NCI-H446 treated with DMSO at 0.1 percent for 48 hours (cell line): Measurements from ENCODE around the gene MMP25.
A peak's percentile ranks its signal among the peaks of the same experiment; 100 is the strongest.

ENCODE experiments used
- DNase-seq: peaks from one replicate; lab custom pipeline; 2025; lab: John Stamatoyannopoulos, UW

The MMP25 gene

DNA sequence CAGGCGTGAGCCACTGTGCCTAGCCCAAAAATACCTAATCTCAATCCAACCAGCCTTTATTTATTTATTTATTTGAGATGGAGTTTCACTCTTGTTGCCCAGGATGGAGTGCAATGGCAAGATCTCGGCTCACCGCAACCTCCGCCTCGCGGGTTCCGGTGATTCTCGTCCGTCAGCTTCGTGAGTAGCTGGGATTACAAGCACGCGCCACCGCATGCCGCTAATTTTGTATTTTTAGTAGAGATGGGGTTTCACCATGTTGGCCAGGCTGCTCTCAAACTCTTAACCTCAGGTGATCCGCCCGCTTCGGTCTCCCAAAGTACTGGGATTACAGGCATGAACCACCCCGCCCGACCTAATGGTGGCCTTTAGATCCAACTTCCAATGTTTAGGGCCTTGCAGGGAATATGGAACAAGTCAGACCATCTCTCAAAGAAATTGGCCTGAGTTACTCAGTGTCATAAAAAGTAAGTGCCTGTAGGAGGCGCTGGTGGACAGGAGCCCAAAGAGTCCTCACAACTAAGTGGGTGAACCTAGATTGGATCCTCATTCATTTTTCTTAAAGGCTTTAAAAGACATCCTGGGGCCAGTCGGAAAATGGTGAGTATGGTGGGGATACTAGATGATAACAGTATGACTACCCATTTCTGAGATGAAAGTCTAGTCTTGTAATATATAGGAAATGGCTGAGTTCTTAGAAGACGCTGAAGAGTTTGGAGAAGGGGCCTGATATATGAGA, 48.1 kb downstream of the MMP25 start:
- no peak for DNase-seq

DNA sequence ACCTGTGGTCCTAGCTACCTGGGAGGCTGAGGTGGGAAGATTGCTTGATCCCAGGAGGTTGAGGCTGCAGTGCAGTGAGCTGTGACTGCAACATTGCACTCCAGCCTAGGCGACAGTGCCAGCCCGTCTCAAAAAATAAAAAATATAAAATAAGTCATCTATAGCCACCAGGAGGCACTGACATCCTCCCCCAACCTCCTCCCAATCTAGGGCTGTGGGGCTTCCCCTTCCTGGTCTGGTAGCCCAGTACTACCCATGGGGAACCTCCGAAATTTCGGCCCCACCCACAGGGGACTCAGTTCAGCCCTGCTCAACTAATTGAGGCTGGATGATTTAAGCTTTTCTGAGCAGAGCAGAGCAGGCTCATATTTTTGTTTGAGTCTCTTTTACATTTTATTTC, 49.5 kb downstream of the MMP25 start:
- DNase-seq: no peak

DNA sequence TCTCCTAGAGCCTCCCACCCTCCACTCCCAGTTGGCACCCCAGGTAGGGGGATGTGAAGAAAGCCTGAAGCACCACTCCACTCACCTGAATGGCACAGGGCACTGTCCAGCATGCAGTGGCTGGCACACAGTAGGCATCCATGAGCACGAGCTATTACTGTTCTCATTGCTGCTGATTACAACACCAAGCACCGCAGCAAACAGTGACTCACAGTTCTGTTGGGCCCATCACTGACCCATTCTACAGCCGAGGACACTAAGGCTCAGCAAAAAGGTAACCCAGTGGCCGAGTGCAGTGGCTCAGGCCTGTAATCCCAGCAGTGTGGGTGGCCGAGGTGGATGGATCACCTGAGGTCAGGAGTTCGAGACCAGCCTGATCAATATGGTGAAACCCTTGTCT, 50.0 kb downstream of the MMP25 start:
- DNase-seq: no peak

DNA sequence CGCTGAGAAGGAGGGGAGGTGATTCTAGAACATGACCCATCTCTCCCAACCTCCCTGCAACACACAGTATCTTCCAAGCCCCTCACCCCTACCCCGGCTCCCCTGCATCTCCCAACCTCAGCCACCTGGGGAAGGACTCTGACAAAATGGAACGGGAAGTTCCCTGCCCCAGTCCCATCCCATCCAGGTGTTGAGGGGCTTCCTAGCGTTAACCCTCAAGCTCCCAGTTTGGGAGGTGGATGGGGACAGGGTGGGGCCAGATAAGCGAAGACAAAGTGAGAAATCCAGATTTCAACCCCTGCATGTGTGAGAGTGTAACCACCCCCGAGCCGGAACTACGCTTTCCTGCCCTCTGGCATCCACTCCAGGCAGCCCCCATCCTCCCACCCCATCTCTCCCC, 50.9 kb downstream of the MMP25 start:
- no peak for DNase-seq

DNA sequence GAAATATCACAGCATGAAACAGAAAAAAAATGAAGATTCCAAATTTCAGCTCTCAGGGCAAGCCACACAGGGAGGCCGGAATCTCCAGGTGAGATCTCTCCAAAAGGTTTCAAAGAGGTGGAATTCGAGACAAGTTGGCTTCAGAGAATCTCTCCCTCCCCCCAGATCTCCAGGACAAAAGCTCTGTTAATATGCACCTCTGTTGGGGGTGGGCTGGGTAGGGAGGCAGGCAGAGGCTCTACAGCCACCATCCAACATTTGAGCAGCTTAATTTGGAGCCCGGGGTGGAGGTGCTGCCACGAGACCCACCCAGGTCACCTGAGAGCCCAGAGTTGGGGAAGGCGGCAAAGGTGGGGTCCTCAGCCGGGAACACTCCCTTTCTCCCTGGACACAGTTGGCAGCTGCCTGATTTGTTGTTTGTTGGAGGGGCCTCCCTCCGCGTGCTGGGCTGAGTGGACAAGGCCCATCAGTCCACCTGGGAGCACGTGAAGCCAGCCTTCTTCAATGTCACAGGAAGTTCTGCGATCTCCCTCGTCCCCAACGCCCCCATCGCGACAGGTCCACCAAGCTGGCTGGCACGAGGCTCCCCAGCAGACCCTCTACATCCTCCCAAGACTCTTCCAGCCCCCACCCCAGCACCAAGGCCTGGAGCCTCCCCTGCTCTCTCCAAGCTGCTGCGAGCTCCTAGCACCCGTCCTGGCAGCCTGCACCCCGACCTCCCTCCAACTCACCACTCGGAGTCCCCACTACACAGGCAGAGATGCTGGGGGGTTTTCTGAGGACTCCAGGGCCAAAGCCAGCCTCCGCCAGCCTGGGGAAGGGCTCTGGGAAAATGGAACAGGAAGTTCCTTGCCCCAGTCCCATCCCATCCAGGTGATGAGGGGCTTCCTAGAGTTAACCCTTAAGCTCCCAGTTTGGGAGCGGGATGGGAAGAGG, 52.4 kb downstream of the MMP25 start, which contains the start of gene ZSCAN10:
Gene ZSCAN10 (minus strand): TSS at position 836 of the 936 bp plus-strand sequence. CDS start 6,357 bp downstream, outside the sequence.
- DNase-seq: no peak

DNA sequence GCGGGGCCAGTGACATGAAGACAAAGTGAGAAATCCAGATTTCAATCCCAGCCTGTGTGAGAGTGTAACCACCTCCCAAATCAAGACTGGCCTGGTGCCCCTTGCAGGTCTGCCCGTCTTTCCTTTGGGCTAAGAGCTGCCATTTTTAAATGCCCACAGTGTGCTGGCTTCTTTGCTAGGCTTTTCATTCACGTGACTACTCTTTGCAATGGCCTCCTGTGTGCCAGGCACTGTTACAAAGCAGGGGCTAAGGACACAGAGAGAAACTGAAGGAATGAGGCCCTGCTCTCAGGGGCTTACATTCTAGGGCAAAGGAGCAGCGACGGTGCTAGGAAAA, 53.0 kb downstream of the MMP25 start:
- no peak for DNase-seq

DNA sequence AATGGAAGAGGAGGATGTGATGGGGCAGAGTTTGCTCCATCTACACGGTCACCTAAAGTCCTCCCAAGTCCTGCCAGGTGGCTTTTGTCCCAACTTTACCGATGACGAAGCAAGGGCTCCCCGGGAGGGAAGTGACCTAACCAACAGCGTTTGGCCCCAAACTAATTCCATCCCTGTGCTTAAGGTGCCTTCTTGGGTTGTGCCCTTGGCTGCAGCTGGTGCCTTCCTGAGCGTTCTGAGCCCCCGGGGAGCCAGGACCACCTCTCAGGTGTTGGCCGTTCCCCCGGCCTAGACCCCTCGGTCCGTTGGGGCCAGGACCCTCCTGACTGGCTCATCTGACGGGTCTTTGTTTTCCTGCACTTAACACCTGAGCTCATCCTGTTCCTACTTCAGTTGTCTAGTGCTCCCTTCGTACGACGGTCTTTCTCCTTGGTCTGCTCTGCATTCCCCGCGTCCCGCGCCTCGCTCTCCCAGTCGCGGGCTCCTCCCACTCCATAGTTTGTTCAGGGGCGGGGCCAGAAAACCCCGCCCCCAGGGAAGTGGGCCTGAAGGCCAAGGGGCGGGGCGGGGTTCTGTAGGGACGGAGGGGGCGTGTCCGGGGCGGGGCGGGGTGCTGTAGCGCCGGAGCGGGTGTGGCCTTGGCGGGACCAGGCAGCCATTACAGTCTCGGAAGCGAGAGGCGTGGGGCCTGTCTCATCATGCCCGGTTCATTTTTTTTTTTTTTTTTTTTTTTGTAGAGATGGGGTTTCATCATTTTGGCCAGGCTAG, 53.6 kb downstream of the MMP25 start:
- peak; percentile 75 for DNase-seq

DNA sequence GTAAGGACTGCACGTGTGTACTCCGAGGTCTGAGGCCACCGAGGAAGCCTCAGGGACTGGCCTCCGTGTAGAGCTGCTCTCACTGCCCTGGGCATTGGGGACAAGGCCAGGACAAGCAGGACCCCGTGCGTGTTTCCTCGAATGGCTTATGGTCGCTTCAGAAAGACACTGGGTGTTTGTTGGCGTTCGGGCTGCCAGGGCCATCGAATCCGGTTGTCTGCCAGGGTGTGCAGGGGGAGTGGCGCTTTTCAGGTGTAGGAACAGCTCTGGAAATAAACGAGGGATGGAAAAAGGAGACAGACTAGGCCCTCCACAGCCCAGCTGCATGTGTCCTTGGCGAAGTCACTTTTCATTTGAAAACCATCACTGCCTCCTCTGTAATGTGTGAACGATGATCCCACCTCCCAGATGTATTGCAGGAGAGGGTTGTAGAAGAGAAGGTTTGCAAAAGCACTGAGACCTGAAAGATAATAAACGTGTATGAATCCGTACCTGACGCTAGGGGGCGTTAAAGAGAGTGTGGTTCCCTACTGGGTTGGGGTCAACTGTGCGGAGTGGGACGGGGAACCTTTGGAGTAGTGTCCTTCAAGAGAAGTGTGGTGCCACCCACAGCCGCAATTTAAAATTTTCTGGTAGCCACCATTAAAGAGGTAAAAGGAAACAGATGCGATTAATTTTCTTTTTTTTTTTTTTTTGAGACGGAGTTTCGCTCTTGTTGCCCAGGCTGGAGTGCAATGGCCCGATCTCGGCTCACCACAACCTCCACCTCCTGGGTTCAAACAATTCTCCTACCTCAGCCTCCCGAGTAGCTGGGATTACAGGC, 54.9 kb downstream of the MMP25 start:
- DNase-seq: no peak

DNA sequence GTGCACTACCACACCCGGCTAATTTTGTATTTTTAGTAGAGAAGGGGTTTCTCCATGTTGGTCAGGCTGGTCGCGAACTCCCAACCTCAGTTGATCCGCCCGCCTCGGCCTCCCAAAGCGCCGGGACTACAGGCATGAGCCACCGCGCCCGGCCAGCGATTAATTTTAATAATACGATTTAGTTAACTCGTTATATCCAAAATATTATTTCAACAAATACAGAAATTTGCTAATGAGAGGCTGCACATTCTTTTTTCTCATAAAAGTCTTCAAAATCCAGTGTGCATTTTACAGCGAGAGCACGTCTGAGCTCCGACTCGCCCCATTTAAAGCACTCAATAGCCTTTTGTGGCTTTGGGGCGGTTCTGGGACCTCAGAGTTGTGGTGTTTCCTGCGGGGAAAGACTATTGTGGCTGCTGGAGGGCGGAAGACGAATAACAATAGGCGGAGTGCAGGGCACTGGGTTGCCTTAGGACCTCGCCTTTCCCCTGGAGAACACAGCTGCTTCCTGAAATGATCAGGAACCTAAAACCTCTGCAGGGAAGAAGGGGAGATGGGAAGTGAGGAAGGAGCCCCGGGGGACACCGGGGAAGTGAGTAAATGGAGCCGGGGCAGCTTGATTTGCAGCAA, 55.6 kb downstream of the MMP25 start:
- no peak for DNase-seq

DNA sequence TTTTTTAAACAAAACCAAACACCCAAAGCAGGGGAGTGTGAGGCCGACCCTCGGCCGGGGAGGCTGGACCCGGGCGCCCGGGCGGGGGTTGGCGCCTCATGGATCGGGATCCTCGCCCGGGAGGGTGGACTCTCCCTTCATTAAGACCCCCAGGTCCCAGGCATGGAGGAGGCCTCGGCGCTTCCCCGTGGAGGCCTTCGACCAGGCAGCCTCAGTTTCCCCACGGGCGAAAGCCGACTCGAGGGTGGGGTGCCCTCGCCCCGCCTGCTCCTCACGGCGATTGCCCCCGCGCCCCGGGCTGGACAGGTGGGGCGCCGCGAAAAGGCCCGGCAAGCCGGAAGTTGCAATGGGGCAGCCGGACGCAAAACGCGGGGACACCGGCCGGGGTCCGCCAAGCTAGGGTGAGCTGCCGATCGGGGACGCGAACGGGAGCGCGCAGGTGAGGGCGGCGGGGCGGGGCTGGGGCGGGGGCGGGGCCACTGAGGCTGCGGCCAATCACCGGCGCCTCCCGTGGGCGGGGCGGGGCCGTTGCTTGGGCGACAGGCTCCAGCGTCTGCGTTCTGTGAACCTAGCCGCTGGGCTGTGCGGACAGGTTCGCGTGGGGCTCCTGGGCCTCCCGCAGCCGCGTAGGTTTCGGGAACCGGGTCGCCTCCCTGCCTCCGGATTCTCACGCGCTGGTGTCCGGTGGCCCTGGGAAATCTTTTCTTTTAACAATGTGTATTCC, 60.0 kb downstream of the MMP25 start:
- peak; percentile 80 for DNase-seq
